PC-3 (cell line): ENCODE measurements around the gene NOC2L. TPM values are rescaled to one million over a fixed set of nuclear protein-coding genes. Genes with fewer than 3 reads are reported as not detected.

ENCODE experiments used
- ATAC-seq: fragments of 200-7000 bp; cut with Tn5 transposase; 2 replicates; pipeline ENCODE4 v1.9.1; 2020; ENCODE audit warnings: mild to moderate bottlenecking, moderate library complexity
- BruUV-seq: library from RNA; stranded (reverse); fragments of 400-500 nt; replicated peaks from 2 replicates; lab custom pipeline; 2021; lab: Mats Ljungman, UMichigan
- CTCF ChIA-PET: fragments of 300-600 bp; sonication (Branson Sonifier 250); formaldehyde crosslinking; loops from one replicate; lab custom pipeline; 2022; ENCODE audit warnings: antibody characterized with exemption; lab: Charles Lee
- POLR2A ChIA-PET: fragments of 300-600 bp; sonication (Branson Sonifier 250); formaldehyde crosslinking; loops from one replicate; lab custom pipeline; 2022; ENCODE audit warnings: antibody characterized with exemption; ENCODE audit not compliant: unreplicated experiment; lab: Charles Lee
- DNase-seq: peaks from one replicate; pipeline ENCODE4 v3.0.0-alpha.2; 2015
- H2AFZ ChIP-seq: fragments of 300-600 bp; sonication (generic); 2 replicates; pipeline ENCODE4 v1.6.0; 2016; ENCODE audit warnings: antibody characterized with exemption, low read length
- H3F3A ChIP-seq: fragments of 300-600 bp; sonication (generic); one replicate; pipeline ENCODE4 v1.6.0; 2017; ENCODE audit warnings: antibody characterized with exemption, low read length, control low read depth, mild to moderate bottlenecking; ENCODE audit not compliant: unreplicated experiment
- H3K27ac ChIP-seq: fragments of 300-600 bp; sonication (generic); 2 replicates; pipeline ENCODE4 v1.5.1; 2016; ENCODE audit warnings: mild to moderate bottlenecking, low read length
- H3K27me3 ChIP-seq: fragments of 300-600 bp; sonication (generic); 2 replicates; pipeline ENCODE4 v1.6.1; 2016; ENCODE audit warnings: low read length, mixed read lengths
- H3K36me3 ChIP-seq: fragments of 300-600 bp; sonication (generic); 2 replicates; pipeline ENCODE4 v1.6.1; 2016; ENCODE audit warnings: low read depth, mixed run types, low read length, mixed read lengths
- H3K4me1 ChIP-seq: fragments of 300-600 bp; sonication (generic); 2 replicates; pipeline ENCODE4 v1.5.1; 2016; ENCODE audit warnings: low read length; ENCODE audit not compliant: insufficient read depth
- H3K4me2 ChIP-seq: fragments of 300-600 bp; sonication (generic); 2 replicates; pipeline ENCODE4 v1.6.0; 2016; ENCODE audit warnings: low read length
- H3K4me3 ChIP-seq: fragments of 300-600 bp; sonication (generic); 2 replicates; pipeline ENCODE4 v1.5.1; 2016; ENCODE audit warnings: mild to moderate bottlenecking, low read length, mixed read lengths
- H3K79me2 ChIP-seq: fragments of 300-600 bp; sonication (generic); 2 replicates; pipeline ENCODE4 v1.6.1; 2017; ENCODE audit warnings: low read length, mixed read lengths
- H3K9ac ChIP-seq: fragments of 300-600 bp; sonication (generic); 2 replicates; pipeline ENCODE4 v1.6.0; 2016; ENCODE audit warnings: mild to moderate bottlenecking, low read length
- H3K9me2 ChIP-seq: fragments of 300-600 bp; sonication (generic); replicated peaks from 2 replicates; pipeline ENCODE4 v1.6.1; 2016; ENCODE audit warnings: mixed run types, low read length, mixed read lengths
- H3K9me3 ChIP-seq: fragments of 300-600 bp; sonication (generic); 2 replicates; pipeline ENCODE4 v1.6.1; 2016; ENCODE audit warnings: low read length, mixed read lengths
- H4K20me1 ChIP-seq: fragments of 300-600 bp; sonication (generic); 2 replicates; pipeline ENCODE4 v1.6.1; 2016; ENCODE audit warnings: low read length, mixed read lengths
- CTCF ChIP-seq: fragments of 300-600 bp; sonication (generic); conservative IDR thresholded peaks from 2 replicates; pipeline ENCODE4 v1.5.1; 2017; ENCODE audit warnings: antibody characterized with exemption, low read depth, mild to moderate bottlenecking, low read length
- EZH2 ChIP-seq: fragments of 300-600 bp; sonication (generic); IDR thresholded peaks from one replicate; pipeline ENCODE4 v1.6.1; 2017; ENCODE audit warnings: antibody characterized with exemption, mild to moderate bottlenecking, low read length; ENCODE audit not compliant: unreplicated experiment
- EZH2phosphoT487 ChIP-seq: fragments of 300-600 bp; sonication (generic); IDR thresholded peaks from 2 replicates; pipeline ENCODE4 v1.6.1; 2018; ENCODE audit warnings: mild to moderate bottlenecking, antibody characterized with exemption, low read length, borderline replicate concordance
- intact Hi-C: fragments of 100-400 bp; cut with micrococcal nuclease; formaldehyde crosslinking; loops from 2 replicates; pipeline ENCODE4 v1.9.0; 2023
- total RNA-seq: library from RNA; depleted of rRNA; stranded (reverse); fragments of >200 nt; gene quantifications from 2 replicates; pipeline ENCODE4 v1.2.3, GENCODE V29; 2014

The NOC2L gene
- total RNA-seq, 1 experiment from 2014 or later = 262 TPM

GRCh38 chr1:909861-910310, 49.2 kb downstream of the NOC2L start:
- ChIA-PET CTCF (no interaction called here), POLR2A (no interaction called here)
- Histone ChIP-seq H3F3A (no peaks in the 10 kb centered on the region), H3K9me2 (no peaks in the 10 kb centered on the region), H3K9ac (no peak overlapping the region), H3K36me3 (no peaks in the 10 kb centered on the region), H4K20me1 (no peaks in the 10 kb centered on the region), H3K27ac (no peak overlapping the region), H3K79me2 (no peaks in the 10 kb centered on the region), H3K9me3 (no peaks in the 10 kb centered on the region), H3K4me3 (no peak overlapping the region), H2AFZ (no peak overlapping the region), H3K27me3 (no peaks in the 10 kb centered on the region), H3K4me1 (peaks cover 22% of the 10 kb centered on the region), H3K4me2 (no peak overlapping the region)
- no TSS peak for BruUV-seq
- intact Hi-C loops = no loop called here
- TF ChIP-seq CTCF (no peak), EZH2phosphoT487 (no peak), EZH2 (no peak)
- DNase-seq = no peak
- no peak for ATAC-seq

GRCh38 chr1:908661-909060, 50.4 kb downstream of the NOC2L start:
- ChIA-PET POLR2A (no interaction called here), CTCF (no interaction called here)
- H3K27ac ChIP-seq = no peak overlapping the region
- H3K9ac ChIP-seq = no peak overlapping the region
- BruUV-seq = no TSS peak
- peaks cover 26% of the 10 kb centered on the region for H3K4me1 ChIP-seq
- intact Hi-C loops = no loop called here
- TF ChIP-seq CTCF (no peak), EZH2 (no peak)
- no peak overlapping the region for H3K4me3 ChIP-seq
- H3K4me2 ChIP-seq = no peak overlapping the region
- H3K36me3 ChIP-seq = no peaks in the 10 kb centered on the region
- H3K27me3 ChIP-seq = no peaks in the 10 kb centered on the region
- H3K79me2 ChIP-seq = no peaks in the 10 kb centered on the region
- H3K9me2 ChIP-seq = no peaks in the 10 kb centered on the region
- no peak for ATAC-seq
- DNase-seq = no peak
- H2AFZ ChIP-seq = no peak overlapping the region
- H3K9me3 ChIP-seq = no peaks in the 10 kb centered on the region
- H4K20me1 ChIP-seq = no peaks in the 10 kb centered on the region
- H3F3A ChIP-seq = no peaks in the 10 kb centered on the region

GRCh38 chr1:907611-908451, 51.2 kb downstream of the NOC2L start:
- H2AFZ ChIP-seq = no peak overlapping the region
- BruUV-seq = no TSS peak
- intact Hi-C loops = no loop called here
- POLR2A ChIA-PET = no interaction called here
- H4K20me1 ChIP-seq = no peaks in the 10 kb centered on the region
- no peak overlapping the region for H3K4me2 ChIP-seq
- H3K36me3 ChIP-seq = no peaks in the 10 kb centered on the region
- no peaks in the 10 kb centered on the region for H3K27me3 ChIP-seq
- TF ChIP-seq EZH2phosphoT487 (no peak), CTCF (no peak), EZH2 (no peak)
- DNase-seq = no peak
- no peak overlapping the region for H3K9ac ChIP-seq
- H3K4me3 ChIP-seq = no peak overlapping the region
- no peaks in the 10 kb centered on the region for H3K9me2 ChIP-seq
- H3K9me3 ChIP-seq = no peaks in the 10 kb centered on the region
- H3F3A ChIP-seq = no peaks in the 10 kb centered on the region
- H3K79me2 ChIP-seq = no peaks in the 10 kb centered on the region
- CTCF ChIA-PET = no interaction called here
- no peak overlapping the region for H3K27ac ChIP-seq
- ATAC-seq = no peak
- H3K4me1 ChIP-seq = peaks cover 26% of the 10 kb centered on the region
